HG03378 (cell line): Measurements from ENCODE around the gene GLS2.
"Not testable (repeated sequence)": the region's sequence is repeated elsewhere in the genome, so short reads cannot be mapped to it uniquely, and the experiment has no call there.

ENCODE experiments used
- ATAC-seq: cut with Tn5 transposase; IDR thresholded peaks from one replicate; pipeline ENCODE4 v1.9.1; 2021; ENCODE audit warnings: mild to moderate bottlenecking, moderate library complexity; ENCODE audit not compliant: unreplicated experiment

Gene GLS2

GRCh38 chr12:56488041-56488955 lies at the start of gene GLS2:
TSS of gene GLS2 (minus strand) at chr12:56488161. CDS start at chr12:56488118, 43 bp downstream.
- ATAC-seq, result peak; percentile 92

- ATAC-seq, result no peak
Observed at GRCh38 chr12:56537546-56537945, 49.6 kb upstream of the GLS2 start.

- no peak for ATAC-seq
Observed at GRCh38 chr12:56530390-56531055, 42.6 kb upstream of the GLS2 start.

GRCh38 chr12:56529656-56530055 lies 41.7 kb upstream of the GLS2 start:
- ATAC-seq, result no peak

GRCh38 chr12:56528846-56529245 lies 40.9 kb upstream of the GLS2 start:
- no peak for ATAC-seq

GRCh38 chr12:56522411-56523193 lies 34.6 kb upstream of the GLS2 start:
- no peak for ATAC-seq

- no peak for ATAC-seq
Observed at GRCh38 chr12:56521590-56522371, 33.8 kb upstream of the GLS2 start, which contains the start of gene RBMS2. TSS of gene RBMS2 (plus strand) at chr12:56521820. CDS start at chr12:56522024, 204 bp downstream.

GRCh38 chr12:56521209-56521589 lies 33.2 kb upstream of the GLS2 start:
- ATAC-seq, result no peak

GRCh38 chr12:56520506-56520905 lies 32.5 kb upstream of the GLS2 start:
- ATAC-seq, result no peak

- ATAC-seq, result no peak
Observed at GRCh38 chr12:56520048-56520447, 32.1 kb upstream of the GLS2 start.

- no peak for ATAC-seq
Observed at GRCh38 chr12:56518570-56518969, 30.6 kb upstream of the GLS2 start.

- no peak for ATAC-seq
Observed at GRCh38 chr12:56517854-56518253, 29.9 kb upstream of the GLS2 start.

GRCh38 chr12:56514014-56514318 lies 26.0 kb upstream of the GLS2 start:
- ATAC-seq, result not testable (repeated sequence)

GRCh38 chr12:56510786-56511185 lies 22.8 kb upstream of the GLS2 start:
- no peak for ATAC-seq

- ATAC-seq, result not testable (repeated sequence)
Observed at GRCh38 chr12:56499879-56500278, 11.9 kb upstream of the GLS2 start.

GRCh38 chr12:56499452-56499851 lies 11.5 kb upstream of the GLS2 start:
- not testable (repeated sequence) for ATAC-seq

GRCh38 chr12:56498126-56498902 lies 10.4 kb upstream of the GLS2 start:
- ATAC-seq, result not testable (repeated sequence)

GRCh38 chr12:56496704-56497103 lies 8.7 kb upstream of the GLS2 start:
- ATAC-seq, result not testable (repeated sequence)

- not testable (repeated sequence) for ATAC-seq
Observed at GRCh38 chr12:56494481-56494880, 6.5 kb upstream of the GLS2 start.

GRCh38 chr12:56494106-56494415 lies 6.1 kb upstream of the GLS2 start:
- not testable (repeated sequence) for ATAC-seq
